Right lobe of liver (tissue), 4 donors: ENCODE results near the gene DSP.

Experiments
- POLR2A ChIP-seq: fragments of 450-650 bp; IDR thresholded peaks from one replicate; pipeline ENCODE4 v1.6.1; 2017; ENCODE audit warnings: antibody characterized with exemption, mild to moderate bottlenecking
- TF ChIP-seq, protein P1 (sequence below), 4 donors: fragments of 200-600 bp in 3 of 4; fragments of 450-650 bp in 1 of 4; IDR thresholded peaks; one replicate each; pipeline versions ENCODE4 v1.5.1 to v1.8.0; 2016 to 2022; ENCODE audit warnings: antibody characterized with exemption in 4 of 4, mild to moderate bottlenecking in 2 of 4
- donor health status: DM: no; HTN: no; CAD: no.
- donor health status: DM: no; HTN: no; CAD: no.
- donor health status: DM: no; HTN: yes; CAD: no.

DNA sequence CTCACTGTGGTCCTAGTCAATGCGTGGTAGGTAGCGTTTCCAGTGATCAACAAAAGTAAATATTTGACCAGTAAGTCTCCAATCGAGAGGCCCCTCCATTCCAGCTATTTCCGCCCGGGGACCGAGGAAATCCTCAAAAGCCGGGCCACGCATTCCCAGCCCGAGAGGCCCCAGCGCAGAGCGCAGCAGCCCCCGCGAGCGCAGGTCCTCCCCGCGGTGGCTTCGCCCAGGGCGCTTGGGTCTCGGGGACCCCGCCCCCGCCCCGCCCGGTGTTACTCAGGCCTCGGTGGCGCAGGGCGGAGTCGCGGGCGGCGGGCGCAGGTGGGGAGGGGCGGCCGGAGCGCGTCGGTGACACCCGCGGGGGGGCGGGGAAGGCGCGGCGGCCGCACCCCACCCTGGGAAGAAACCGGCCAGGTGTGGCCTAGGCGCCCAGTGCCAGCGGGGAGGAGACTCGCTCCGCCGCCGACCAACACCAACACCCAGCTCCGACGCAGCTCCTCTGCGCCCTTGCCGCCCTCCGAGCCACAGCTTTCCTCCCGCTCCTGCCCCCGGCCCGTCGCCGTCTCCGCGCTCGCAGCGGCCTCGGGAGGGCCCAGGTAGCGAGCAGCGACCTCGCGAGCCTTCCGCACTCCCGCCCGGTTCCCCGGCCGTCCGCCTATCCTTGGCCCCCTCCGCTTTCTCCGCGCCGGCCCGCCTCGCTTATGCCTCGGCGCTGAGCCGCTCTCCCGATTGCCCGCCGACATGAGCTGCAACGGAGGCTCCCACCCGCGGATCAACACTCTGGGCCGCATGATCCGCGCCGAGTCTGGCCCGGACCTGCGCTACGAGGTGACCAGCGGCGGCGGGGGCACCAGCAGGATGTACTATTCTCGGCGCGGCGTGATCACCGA is at the start of gene DSP:
- TF ChIP-seq, protein P1, sequence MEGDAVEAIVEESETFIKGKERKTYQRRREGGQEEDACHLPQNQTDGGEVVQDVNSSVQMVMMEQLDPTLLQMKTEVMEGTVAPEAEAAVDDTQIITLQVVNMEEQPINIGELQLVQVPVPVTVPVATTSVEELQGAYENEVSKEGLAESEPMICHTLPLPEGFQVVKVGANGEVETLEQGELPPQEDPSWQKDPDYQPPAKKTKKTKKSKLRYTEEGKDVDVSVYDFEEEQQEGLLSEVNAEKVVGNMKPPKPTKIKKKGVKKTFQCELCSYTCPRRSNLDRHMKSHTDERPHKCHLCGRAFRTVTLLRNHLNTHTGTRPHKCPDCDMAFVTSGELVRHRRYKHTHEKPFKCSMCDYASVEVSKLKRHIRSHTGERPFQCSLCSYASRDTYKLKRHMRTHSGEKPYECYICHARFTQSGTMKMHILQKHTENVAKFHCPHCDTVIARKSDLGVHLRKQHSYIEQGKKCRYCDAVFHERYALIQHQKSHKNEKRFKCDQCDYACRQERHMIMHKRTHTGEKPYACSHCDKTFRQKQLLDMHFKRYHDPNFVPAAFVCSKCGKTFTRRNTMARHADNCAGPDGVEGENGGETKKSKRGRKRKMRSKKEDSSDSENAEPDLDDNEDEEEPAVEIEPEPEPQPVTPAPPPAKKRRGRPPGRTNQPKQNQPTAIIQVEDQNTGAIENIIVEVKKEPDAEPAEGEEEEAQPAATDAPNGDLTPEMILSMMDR (IDR thresholded peaks at IDR 0.05), result no peak
- peak; percentile 94 for TF ChIP-seq POLR2A
